ENCODE results near the gene GNA12.

GNA12 gene

GRCh38 chr7:2832461-2832860 lies 11.6 kb downstream of the GNA12 start:
- H3K27me3 ChIP-seq (ENCODE audit: control insufficient read depth, low read length) = no peaks in the 10 kb centered on the region
- H4K20me1 ChIP-seq (ENCODE audit: control insufficient read depth, insufficient read depth, low read depth, low read length) = peaks cover 6% of the 10 kb centered on the region; the same call in 1 of the 2 replicates
- no peaks in the 10 kb centered on the region for H3K9me2 ChIP-seq (replicated peaks; ENCODE audit: control insufficient read depth, low read length)
- peaks cover 32% of the 10 kb centered on the region for H3K79me2 ChIP-seq (ENCODE audit: control insufficient read depth, low read length)
- no peaks in the 10 kb centered on the region for H3F3A ChIP-seq (ENCODE audit: control insufficient read depth, insufficient read depth)
- H3K4me1 ChIP-seq (ENCODE audit: control insufficient read depth, low read length) = peaks cover 4% of the 10 kb centered on the region
- no peak overlapping the region for H3K4me3 ChIP-seq (ENCODE audit: low read length)
- no peaks in the 10 kb centered on the region for H3K9me3 ChIP-seq (ENCODE audit: control insufficient read depth, insufficient read depth, low read length)
- TF ChIP-seq CTCF (IDR thresholded peaks at IDR 0.05; ENCODE audit: low read depth, low read length, poor library complexity, severe bottlenecking) (no peak), EZH2phosphoT487 (IDR thresholded peaks at IDR 0.05; ENCODE audit: borderline replicate concordance, low read length) (no peak)
- 0 out of 2 replicates have a peak, but pooled peaks cover 3% of the 10 kb centered on the region for H3K36me3 ChIP-seq (ENCODE audit: control insufficient read depth, low read length)
- H3K27ac ChIP-seq (ENCODE audit: low read depth, low read length) = no peak overlapping the region
- H3K4me2 ChIP-seq (ENCODE audit: low read length) = no peak overlapping the region

- Histone ChIP-seq H3K9me2 (replicated peaks; ENCODE audit: control insufficient read depth, low read length) (no peaks in the 10 kb centered on the region), H3K4me1 (ENCODE audit: control insufficient read depth, low read length) (peaks cover under 1% of the 10 kb centered on the region), H3K4me3 (ENCODE audit: low read length) (no peak overlapping the region), H3K4me2 (ENCODE audit: low read length) (no peak overlapping the region), H3K27me3 (ENCODE audit: control insufficient read depth, low read length) (no peaks in the 10 kb centered on the region), H4K20me1 (ENCODE audit: control insufficient read depth, insufficient read depth, low read depth, low read length) (peaks cover 6% of the 10 kb centered on the region; the same call in 1 of the 2 replicates), H3K36me3 (ENCODE audit: control insufficient read depth, low read length) (0 out of 2 replicates have a peak, but pooled peaks cover 3% of the 10 kb centered on the region), H3K27ac (ENCODE audit: low read depth, low read length) (no peak overlapping the region), H3K9me3 (ENCODE audit: control insufficient read depth, insufficient read depth, low read length) (no peaks in the 10 kb centered on the region), H3F3A (ENCODE audit: control insufficient read depth, insufficient read depth) (no peaks in the 10 kb centered on the region), H3K79me2 (ENCODE audit: control insufficient read depth, low read length) (peaks cover 22% of the 10 kb centered on the region)
- TF ChIP-seq CTCF (IDR thresholded peaks at IDR 0.05; ENCODE audit: low read depth, low read length, poor library complexity, severe bottlenecking) (no peak), EZH2phosphoT487 (IDR thresholded peaks at IDR 0.05; ENCODE audit: borderline replicate concordance, low read length) (no peak)
Measured at GRCh38 chr7:2830609-2831376, 13.3 kb downstream of the GNA12 start.

- Histone ChIP-seq H3K27ac (ENCODE audit: low read depth, low read length) (no peak overlapping the region), H3K4me2 (ENCODE audit: low read length) (no peak overlapping the region), H3F3A (ENCODE audit: control insufficient read depth, insufficient read depth) (no peaks in the 10 kb centered on the region), H3K4me3 (ENCODE audit: low read length) (no peak overlapping the region), H4K20me1 (ENCODE audit: control insufficient read depth, insufficient read depth, low read depth, low read length) (peaks cover 9% of the 10 kb centered on the region; the same call in 1 of the 2 replicates), H3K27me3 (ENCODE audit: control insufficient read depth, low read length) (no peaks in the 10 kb centered on the region), H3K9me3 (ENCODE audit: control insufficient read depth, insufficient read depth, low read length) (no peaks in the 10 kb centered on the region), H3K36me3 (ENCODE audit: control insufficient read depth, low read length) (no peaks in the 10 kb centered on the region), H3K79me2 (ENCODE audit: control insufficient read depth, low read length) (peaks cover 27% of the 10 kb centered on the region), H3K4me1 (ENCODE audit: control insufficient read depth, low read length) (peaks cover 18% of the 10 kb centered on the region), H3K9me2 (replicated peaks; ENCODE audit: control insufficient read depth, low read length) (no peaks in the 10 kb centered on the region)
- TF ChIP-seq CTCF (IDR thresholded peaks at IDR 0.05; ENCODE audit: low read depth, low read length, poor library complexity, severe bottlenecking) (no peak), EZH2phosphoT487 (IDR thresholded peaks at IDR 0.05; ENCODE audit: borderline replicate concordance, low read length) (no peak)
Measured at GRCh38 chr7:2829040-2829439, 15.1 kb downstream of the GNA12 start.
